ENCODE results near the gene ST3GAL3.

ST3GAL3 gene

GRCh38 chr1:43789604-43790550 lies 82.5 kb downstream of the ST3GAL3 start:
- no peak for DNase-seq

- no peak for DNase-seq
Observed at GRCh38 chr1:43791243-43791642, 83.9 kb downstream of the ST3GAL3 start.

GRCh38 chr1:43796111-43796581 lies 88.8 kb downstream of the ST3GAL3 start:
- DNase-seq: no peak

GRCh38 chr1:43797891-43798290 lies 90.6 kb downstream of the ST3GAL3 start:
- DNase-seq: no peak

GRCh38 chr1:43799656-43800635 lies 92.6 kb downstream of the ST3GAL3 start:
- no peak for DNase-seq

GRCh38 chr1:43800771-43801170 lies 93.4 kb downstream of the ST3GAL3 start:
- DNase-seq: no peak

GRCh38 chr1:43801203-43801602 lies 93.9 kb downstream of the ST3GAL3 start:
- no peak for DNase-seq

GRCh38 chr1:43802356-43802980 lies 95.1 kb downstream of the ST3GAL3 start:
- DNase-seq: no peak

- DNase-seq: no peak
Observed at GRCh38 chr1:43803105-43803504, 95.8 kb downstream of the ST3GAL3 start.

GRCh38 chr1:43803646-43804045 lies 96.3 kb downstream of the ST3GAL3 start:
- no peak for DNase-seq

- no peak for DNase-seq
Observed at GRCh38 chr1:43804569-43804968, 97.2 kb downstream of the ST3GAL3 start.

GRCh38 chr1:43805340-43805739 lies 98.0 kb downstream of the ST3GAL3 start:
- no peak for DNase-seq

- DNase-seq: no peak
Observed at GRCh38 chr1:43806183-43806582, 98.8 kb downstream of the ST3GAL3 start.

- no peak for DNase-seq
Observed at GRCh38 chr1:43809097-43809673, 101.8 kb downstream of the ST3GAL3 start.

GRCh38 chr1:43812579-43812978 lies 105.2 kb downstream of the ST3GAL3 start:
- DNase-seq: no peak

GRCh38 chr1:43814401-43814800 lies 107.1 kb downstream of the ST3GAL3 start:
- no peak for DNase-seq

- no peak for DNase-seq
Observed at GRCh38 chr1:43817304-43817939, 110.1 kb downstream of the ST3GAL3 start.

GRCh38 chr1:43818691-43819090 lies 111.4 kb downstream of the ST3GAL3 start:
- no peak for DNase-seq

GRCh38 chr1:43819357-43819756 lies 112.0 kb downstream of the ST3GAL3 start:
- DNase-seq: no peak

- no peak for DNase-seq
Observed at GRCh38 chr1:43821471-43821870, 114.1 kb downstream of the ST3GAL3 start.

GRCh38 chr1:43822040-43822690 lies 114.8 kb downstream of the ST3GAL3 start:
- DNase-seq: no peak

Data from T-helper 9 cell (primary cell).